UCSD-AML1 (cell line): Measurements from ENCODE around the gene ZNF664.

Experiments
- DNase-seq: peaks from one replicate; lab custom pipeline; 2025; ENCODE audit not compliant: unreplicated experiment; lab: John Stamatoyannopoulos, UW

Gene ZNF664

GRCh38 chr12:124057691-124058090 is 84.7 kb downstream of the ZNF664 start:
- DNase-seq, result no peak

GRCh38 chr12:124059752-124060151 is 86.7 kb downstream of the ZNF664 start:
- no peak for DNase-seq
